Measurements from ENCODE around the gene SCNM1. TPM values are rescaled to one million over a fixed set of nuclear protein-coding genes. Genes with fewer than 3 reads are reported as not detected.

SCNM1 gene
- total and polyA plus RNA-seq, 2 experiments from 2014 or later = 27.1 to 92.3 TPM

DNA sequence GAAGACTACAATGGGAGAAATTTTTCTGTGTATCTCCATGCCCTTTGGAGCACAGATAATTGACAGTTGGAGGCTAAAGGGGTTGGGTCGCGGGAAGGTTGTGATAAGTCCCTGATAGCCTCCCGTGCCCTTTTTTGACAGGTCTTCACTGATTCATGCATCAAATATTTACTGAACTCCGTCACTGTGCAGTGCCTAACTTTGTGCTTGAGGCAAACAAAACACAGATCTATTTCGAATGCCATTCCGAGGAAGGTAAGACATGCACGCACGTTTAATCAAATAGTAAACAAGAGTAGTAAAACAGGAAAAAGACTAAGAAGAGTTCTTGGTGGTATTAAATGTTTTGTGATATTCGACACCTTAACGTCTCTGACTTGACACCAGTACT is 31.9 kb downstream of the SCNM1 start (continued):
- TF ChIP-seq, protein P1, sequence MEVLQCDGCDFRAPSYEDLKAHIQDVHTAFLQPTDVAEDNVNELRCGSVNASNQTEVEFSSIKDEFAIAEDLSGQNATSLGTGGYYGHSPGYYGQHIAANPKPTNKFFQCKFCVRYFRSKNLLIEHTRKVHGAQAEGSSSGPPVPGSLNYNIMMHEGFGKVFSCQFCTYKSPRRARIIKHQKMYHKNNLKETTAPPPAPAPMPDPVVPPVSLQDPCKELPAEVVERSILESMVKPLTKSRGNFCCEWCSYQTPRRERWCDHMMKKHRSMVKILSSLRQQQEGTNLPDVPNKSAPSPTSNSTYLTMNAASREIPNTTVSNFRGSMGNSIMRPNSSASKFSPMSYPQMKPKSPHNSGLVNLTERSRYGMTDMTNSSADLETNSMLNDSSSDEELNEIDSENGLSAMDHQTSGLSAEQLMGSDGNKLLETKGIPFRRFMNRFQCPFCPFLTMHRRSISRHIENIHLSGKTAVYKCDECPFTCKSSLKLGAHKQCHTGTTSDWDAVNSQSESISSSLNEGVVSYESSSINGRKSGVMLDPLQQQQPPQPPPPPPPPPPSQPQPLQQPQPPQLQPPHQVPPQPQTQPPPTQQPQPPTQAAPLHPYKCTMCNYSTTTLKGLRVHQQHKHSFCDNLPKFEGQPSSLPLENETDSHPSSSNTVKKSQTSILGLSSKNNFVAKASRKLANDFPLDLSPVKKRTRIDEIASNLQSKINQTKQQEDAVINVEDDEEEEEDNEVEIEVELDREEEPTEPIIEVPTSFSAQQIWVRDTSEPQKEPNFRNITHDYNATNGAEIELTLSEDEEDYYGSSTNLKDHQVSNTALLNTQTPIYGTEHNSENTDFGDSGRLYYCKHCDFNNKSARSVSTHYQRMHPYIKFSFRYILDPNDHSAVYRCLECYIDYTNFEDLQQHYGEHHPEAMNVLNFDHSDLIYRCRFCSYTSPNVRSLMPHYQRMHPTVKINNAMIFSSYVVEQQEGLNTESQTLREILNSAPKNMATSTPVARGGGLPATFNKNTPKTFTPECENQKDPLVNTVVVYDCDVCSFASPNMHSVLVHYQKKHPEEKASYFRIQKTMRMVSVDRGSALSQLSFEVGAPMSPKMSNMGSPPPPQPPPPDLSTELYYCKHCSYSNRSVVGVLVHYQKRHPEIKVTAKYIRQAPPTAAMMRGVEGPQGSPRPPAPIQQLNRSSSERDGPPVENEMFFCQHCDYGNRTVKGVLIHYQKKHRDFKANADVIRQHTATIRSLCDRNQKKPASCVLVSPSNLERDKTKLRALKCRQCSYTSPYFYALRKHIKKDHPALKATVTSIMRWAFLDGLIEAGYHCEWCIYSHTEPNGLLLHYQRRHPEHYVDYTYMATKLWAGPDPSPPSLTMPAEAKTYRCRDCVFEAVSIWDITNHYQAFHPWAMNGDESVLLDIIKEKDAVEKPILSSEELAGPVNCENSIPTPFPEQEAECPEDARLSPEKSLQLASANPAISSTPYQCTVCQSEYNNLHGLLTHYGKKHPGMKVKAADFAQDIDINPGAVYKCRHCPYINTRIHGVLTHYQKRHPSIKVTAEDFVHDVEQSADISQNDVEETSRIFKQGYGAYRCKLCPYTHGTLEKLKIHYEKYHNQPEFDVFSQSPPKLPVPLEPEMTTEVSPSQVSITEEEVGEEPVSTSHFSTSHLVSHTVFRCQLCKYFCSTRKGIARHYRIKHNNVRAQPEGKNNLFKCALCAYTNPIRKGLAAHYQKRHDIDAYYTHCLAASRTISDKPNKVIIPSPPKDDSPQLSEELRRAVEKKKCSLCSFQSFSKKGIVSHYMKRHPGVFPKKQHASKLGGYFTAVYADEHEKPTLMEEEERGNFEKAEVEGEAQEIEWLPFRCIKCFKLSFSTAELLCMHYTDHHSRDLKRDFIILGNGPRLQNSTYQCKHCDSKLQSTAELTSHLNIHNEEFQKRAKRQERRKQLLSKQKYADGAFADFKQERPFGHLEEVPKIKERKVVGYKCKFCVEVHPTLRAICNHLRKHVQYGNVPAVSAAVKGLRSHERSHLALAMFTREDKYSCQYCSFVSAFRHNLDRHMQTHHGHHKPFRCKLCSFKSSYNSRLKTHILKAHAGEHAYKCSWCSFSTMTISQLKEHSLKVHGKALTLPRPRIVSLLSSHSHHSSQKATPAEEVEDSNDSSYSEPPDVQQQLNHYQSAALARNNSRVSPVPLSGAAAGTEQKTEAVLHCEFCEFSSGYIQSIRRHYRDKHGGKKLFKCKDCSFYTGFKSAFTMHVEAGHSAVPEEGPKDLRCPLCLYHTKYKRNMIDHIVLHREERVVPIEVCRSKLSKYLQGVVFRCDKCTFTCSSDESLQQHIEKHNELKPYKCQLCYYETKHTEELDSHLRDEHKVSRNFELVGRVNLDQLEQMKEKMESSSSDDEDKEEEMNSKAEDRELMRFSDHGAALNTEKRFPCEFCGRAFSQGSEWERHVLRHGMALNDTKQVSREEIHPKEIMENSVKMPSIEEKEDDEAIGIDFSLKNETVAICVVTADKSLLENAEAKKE (CRISPR knock-in tag; IDR thresholded peaks at IDR 0.05) = no peak
- TF ChIP-seq, protein P2, sequence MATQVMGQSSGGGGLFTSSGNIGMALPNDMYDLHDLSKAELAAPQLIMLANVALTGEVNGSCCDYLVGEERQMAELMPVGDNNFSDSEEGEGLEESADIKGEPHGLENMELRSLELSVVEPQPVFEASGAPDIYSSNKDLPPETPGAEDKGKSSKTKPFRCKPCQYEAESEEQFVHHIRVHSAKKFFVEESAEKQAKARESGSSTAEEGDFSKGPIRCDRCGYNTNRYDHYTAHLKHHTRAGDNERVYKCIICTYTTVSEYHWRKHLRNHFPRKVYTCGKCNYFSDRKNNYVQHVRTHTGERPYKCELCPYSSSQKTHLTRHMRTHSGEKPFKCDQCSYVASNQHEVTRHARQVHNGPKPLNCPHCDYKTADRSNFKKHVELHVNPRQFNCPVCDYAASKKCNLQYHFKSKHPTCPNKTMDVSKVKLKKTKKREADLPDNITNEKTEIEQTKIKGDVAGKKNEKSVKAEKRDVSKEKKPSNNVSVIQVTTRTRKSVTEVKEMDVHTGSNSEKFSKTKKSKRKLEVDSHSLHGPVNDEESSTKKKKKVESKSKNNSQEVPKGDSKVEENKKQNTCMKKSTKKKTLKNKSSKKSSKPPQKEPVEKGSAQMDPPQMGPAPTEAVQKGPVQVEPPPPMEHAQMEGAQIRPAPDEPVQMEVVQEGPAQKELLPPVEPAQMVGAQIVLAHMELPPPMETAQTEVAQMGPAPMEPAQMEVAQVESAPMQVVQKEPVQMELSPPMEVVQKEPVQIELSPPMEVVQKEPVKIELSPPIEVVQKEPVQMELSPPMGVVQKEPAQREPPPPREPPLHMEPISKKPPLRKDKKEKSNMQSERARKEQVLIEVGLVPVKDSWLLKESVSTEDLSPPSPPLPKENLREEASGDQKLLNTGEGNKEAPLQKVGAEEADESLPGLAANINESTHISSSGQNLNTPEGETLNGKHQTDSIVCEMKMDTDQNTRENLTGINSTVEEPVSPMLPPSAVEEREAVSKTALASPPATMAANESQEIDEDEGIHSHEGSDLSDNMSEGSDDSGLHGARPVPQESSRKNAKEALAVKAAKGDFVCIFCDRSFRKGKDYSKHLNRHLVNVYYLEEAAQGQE (IDR thresholded peaks at IDR 0.05; ENCODE audit: unreplicated experiment) = no peak

DNA sequence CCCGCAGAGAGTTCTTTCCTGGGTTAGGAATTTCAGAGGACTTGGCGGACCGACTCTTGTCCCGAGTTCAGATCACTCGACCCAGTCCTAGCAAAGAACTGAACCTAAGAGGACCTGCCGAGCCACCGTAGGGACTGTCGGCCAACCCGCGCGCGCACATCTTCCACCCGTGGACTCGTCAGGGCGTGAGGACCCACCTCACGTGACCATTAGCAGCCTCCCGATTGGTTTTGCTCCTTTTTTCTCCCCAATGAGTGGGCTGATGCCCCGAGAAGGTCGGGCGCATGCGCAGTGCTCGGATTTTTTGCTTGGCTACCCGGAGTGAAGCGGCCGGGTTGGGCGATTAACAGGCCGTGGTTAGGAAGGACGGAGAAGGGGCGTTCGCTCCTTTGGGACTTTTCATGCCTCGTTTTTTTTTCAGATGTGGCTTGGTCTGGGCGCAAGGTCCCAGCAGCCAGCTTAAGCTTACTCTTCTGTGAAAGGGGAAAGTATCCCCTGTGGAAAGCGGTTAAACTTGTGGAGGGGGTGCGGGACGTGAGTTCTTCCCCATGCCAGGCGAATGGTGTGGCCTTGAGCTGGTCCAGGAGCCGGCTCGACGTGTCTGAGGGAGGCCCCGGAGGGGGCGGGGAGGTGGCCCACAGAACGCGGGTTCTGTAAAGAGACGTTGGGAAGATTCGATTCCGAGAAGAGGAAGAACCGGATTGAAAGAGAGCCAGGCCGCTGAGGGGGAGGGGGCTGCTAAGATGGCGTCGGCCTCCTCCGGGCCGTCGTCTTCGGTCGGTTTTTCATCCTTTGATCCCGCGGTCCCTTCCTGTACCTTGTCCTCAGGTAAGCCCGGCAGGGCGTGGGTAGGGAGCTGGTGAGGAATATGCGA is 32.5 kb downstream of the SCNM1 start, which contains the start of gene PIP5K1A:
Gene PIP5K1A (plus strand): TSS at position 299 of the 874 bp plus-strand sequence. CDS start 445 bp downstream, at position 744.
- peaks cover 16% of the 10 kb centered on the region; the same call in 2 of the 3 replicates for H3K4me1 Mint-ChIP-seq
- Histone ChIP-seq H4K20me1 (replicated peaks; ENCODE audit: insufficient read depth) (peaks cover 33% of the 10 kb centered on the region), H3K4me3 (peak within 1 kb of the TSS; percentile 100), H3K27me3 (ENCODE audit: insufficient read depth) (no peaks in the 10 kb centered on the region), H3K4me1 (ENCODE audit: insufficient read depth) (peaks cover 6% of the 10 kb centered on the region), H3K27ac (ENCODE audit: low read depth) (peak within 1 kb of the TSS; percentile 88), H2AFZ (peak within 1 kb of the TSS; percentile 95), H3K9me2 (ENCODE audit: insufficient read depth) (no peaks in the 10 kb centered on the region), H3K4me2 (peak within 1 kb of the TSS; percentile 84), H3F3A (replicated peaks; ENCODE audit: low read depth) (0 out of 2 replicates have a peak, but pooled peaks cover 7% of the 10 kb centered on the region), H3K79me2 (replicated peaks; ENCODE audit: insufficient read depth) (peaks cover 50% of the 10 kb centered on the region), H3K36me3 (ENCODE audit: insufficient read depth) (peaks cover 10% of the 10 kb centered on the region)
- H3K27me3 Mint-ChIP-seq (ENCODE audit: insufficient read depth, low read depth, poor library complexity) = peaks cover 11% of the 10 kb centered on the region
- no peaks in the 10 kb centered on the region for H3K9me3 Mint-ChIP-seq
- peak; percentile 98 for DNase-seq (ENCODE audit: low spot score)
- peak; percentile 81 for ATAC-seq
- H3K4me3 Mint-ChIP-seq = peak within 1 kb of the TSS; percentile 96
- peaks cover 25% of the 10 kb centered on the region for H3K36me3 Mint-ChIP-seq (ENCODE audit: low read depth)
- H3K27ac Mint-ChIP-seq = peak within 1 kb of the TSS; percentile 98
- TF ChIP-seq, protein P3, sequence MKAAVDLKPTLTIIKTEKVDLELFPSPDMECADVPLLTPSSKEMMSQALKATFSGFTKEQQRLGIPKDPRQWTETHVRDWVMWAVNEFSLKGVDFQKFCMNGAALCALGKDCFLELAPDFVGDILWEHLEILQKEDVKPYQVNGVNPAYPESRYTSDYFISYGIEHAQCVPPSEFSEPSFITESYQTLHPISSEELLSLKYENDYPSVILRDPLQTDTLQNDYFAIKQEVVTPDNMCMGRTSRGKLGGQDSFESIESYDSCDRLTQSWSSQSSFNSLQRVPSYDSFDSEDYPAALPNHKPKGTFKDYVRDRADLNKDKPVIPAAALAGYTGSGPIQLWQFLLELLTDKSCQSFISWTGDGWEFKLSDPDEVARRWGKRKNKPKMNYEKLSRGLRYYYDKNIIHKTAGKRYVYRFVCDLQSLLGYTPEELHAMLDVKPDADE (IDR thresholded peaks at IDR 0.05) = no peak

Data from GM23338 (cell line).